Epithelial cell of esophagus (primary cell): ENCODE measurements around the gene CAMK1.

Experiments
- DNase-seq: peaks from one replicate; pipeline ENCODE4 v3.0.0; 2010; ENCODE audit warnings: low read depth
- H3K4me3 ChIP-seq: 2 replicates; pipeline ENCODE4 v1.5.1; 2011; ENCODE audit warnings: mild to moderate bottlenecking, low read length, control low read depth
- TF ChIP-seq, protein P1 (sequence below): IDR thresholded peaks from 2 replicates; pipeline ENCODE4 v1.5.1; 2011; ENCODE audit warnings: low read depth, mild to moderate bottlenecking, low read length, control low read depth, inconsistent platforms; ENCODE audit not compliant: insufficient read depth; ENCODE audit errors: missing control alignments

The CAMK1 gene

DNA sequence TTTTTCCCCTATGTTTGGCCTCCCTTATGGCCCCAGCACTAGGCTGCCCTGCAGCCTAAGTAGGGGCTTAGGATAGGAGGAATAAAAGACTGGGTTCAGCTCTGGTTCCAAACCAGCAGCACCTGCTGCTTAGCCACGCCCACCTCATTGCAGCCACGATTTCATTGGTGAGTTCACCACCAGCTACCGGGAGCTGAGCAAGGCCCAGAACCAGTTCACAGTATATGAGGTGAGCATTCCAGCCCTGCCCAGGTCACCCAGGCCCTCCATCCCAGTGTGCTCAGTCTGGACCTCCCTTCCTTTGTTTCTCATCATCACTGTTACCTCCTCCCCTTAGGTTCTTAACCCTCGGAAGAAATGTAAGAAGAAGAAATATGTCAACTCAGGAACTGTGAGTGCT is 54.6 kb downstream of the CAMK1 start:
- TF ChIP-seq, protein P1, sequence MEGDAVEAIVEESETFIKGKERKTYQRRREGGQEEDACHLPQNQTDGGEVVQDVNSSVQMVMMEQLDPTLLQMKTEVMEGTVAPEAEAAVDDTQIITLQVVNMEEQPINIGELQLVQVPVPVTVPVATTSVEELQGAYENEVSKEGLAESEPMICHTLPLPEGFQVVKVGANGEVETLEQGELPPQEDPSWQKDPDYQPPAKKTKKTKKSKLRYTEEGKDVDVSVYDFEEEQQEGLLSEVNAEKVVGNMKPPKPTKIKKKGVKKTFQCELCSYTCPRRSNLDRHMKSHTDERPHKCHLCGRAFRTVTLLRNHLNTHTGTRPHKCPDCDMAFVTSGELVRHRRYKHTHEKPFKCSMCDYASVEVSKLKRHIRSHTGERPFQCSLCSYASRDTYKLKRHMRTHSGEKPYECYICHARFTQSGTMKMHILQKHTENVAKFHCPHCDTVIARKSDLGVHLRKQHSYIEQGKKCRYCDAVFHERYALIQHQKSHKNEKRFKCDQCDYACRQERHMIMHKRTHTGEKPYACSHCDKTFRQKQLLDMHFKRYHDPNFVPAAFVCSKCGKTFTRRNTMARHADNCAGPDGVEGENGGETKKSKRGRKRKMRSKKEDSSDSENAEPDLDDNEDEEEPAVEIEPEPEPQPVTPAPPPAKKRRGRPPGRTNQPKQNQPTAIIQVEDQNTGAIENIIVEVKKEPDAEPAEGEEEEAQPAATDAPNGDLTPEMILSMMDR, result no peak
- H3K4me3 ChIP-seq, result no peak overlapping the region
- DNase-seq, result peak; percentile 29

DNA sequence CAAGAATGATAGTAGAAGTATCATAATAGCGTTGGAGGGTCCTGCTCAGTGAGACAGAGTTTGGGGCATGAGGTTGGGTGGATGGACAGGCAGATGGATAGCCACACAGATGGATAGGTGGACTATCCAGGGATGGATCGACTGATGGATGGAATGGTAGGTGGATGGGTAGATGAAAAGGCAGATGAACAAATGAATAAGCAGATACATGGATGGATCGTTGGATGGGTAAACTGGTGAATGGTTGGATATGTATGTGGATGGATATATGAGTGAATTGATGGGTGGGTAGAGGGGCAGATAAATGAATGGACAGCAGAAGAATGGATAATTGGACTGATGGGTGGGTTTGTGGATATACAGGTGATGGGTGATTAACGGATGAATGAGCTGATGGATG is 56.6 kb downstream of the CAMK1 start:
- TF ChIP-seq, protein P1, result no peak
- H3K4me3 ChIP-seq, result no peak overlapping the region
- no peak for DNase-seq

DNA sequence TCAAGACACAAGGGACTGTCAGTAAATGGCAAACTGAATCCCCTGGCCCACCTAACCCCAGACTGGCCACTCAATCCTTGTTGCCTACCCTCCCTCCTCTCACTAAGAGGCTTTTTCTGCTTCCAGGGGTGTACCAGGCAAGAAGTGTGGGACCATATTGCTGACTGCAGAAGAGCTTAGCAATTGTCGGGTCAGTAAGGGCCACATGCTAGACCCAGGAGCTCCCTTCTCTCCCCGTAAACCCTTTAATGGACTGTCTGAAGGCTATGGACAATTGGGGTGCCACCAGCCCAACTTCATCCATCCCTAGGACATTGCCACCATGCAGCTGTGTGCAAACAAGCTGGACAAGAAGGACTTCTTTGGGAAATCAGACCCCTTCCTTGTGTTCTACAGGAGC is 57.3 kb downstream of the CAMK1 start:
- TF ChIP-seq, protein P1, result no peak
- no peak for DNase-seq
- no peak overlapping the region for H3K4me3 ChIP-seq

DNA sequence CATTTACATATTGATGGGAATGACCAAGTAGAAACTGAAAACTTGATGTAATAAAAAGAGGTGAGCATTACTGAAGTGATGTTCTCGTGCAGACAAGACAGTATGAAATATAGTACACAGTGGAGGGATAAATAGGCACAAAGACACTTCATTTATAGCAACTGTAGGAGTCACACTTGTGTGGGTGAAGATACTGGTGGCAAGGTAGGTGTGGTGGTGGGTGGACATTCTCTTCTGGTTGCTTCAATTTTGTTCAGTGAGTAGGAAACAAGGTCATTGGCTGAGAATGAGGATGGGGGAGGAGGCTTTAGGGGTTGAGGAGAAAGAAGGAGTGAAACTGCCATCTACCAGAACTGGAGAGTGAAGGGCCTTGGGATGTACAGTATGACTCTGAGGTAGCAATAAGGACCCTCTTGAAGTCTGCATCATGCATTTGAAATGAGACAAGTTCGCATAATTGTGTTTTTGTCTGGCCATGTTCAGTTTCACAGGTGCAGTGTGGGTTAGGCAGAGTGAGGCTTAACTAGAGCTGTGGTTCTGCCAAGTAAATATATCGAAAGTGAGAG is 59.5 kb downstream of the CAMK1 start:
- H3K4me3 ChIP-seq, result no peak overlapping the region
- DNase-seq, result no peak
- TF ChIP-seq, protein P1, result no peak
